Left lobe of liver (tissue), 2 donors: ENCODE measurements around the gene MPV17. TPM values are rescaled to one million over a fixed set of nuclear protein-coding genes. Genes with fewer than 3 reads are reported as not detected.
"Not testable (repeated sequence)": the region's sequence is repeated elsewhere in the genome, so short reads cannot be mapped to it uniquely, and the experiment has no call there.

ENCODE experiments used
- ATAC-seq: fragments of 200-7000 bp; cut with Tn5 transposase; one replicate; pipeline ENCODE4 v1.9.1; 2020; ENCODE audit warnings: mild to moderate bottlenecking, moderate library complexity
- DNase-seq: peaks from one replicate; pipeline ENCODE4 v3.0.0-alpha.2; 2020; ENCODE audit warnings: low spot score
- total RNA-seq: library from RNA; stranded (reverse); gene quantifications from one replicate; pipeline ENCODE4 v1.2.1, GENCODE V29; 2021
- donor health status: DM: no; HTN: no; CAD: no; lungs with moderate emphysema.
- donor health status: DM: no; HTN: yes; CAD: no.

Gene MPV17
- total RNA-seq, 1 donor from 2014 or later, result 18.3 TPM

- no peak for ATAC-seq
Observed at GRCh38 chr2:27271631-27272340, 51.1 kb downstream of the MPV17 start.

GRCh38 chr2:27270670-27271069, 52.2 kb downstream of the MPV17 start:
- DNase-seq (no peak), ATAC-seq (no peak)

More at GRCh38 chr2:27271631-27272340, 51.1 kb downstream of the MPV17 start:
- no peak for DNase-seq

GRCh38 chr2:27270131-27270530, 52.8 kb downstream of the MPV17 start:
- DNase-seq (no peak), ATAC-seq (no peak)

GRCh38 chr2:27268296-27268695, 54.6 kb downstream of the MPV17 start:
- ATAC-seq, DNase-seq: not testable (repeated sequence)

- DNase-seq (no peak), ATAC-seq (no peak)
Observed at GRCh38 chr2:27265536-27265870, 57.4 kb downstream of the MPV17 start.

- peak; percentile 54 for DNase-seq
- peak; percentile 46 for ATAC-seq
Observed at GRCh38 chr2:27264753-27265535, 58.0 kb downstream of the MPV17 start.

- DNase-seq (no peak), ATAC-seq (peak; percentile 46)
Observed at GRCh38 chr2:27264253-27264752, 58.6 kb downstream of the MPV17 start.

- no peak for ATAC-seq
- DNase-seq, result no peak
Observed at GRCh38 chr2:27263287-27264252, 59.3 kb downstream of the MPV17 start.

- peak; percentile 66 for DNase-seq
- ATAC-seq, result peak; percentile 92
Observed at GRCh38 chr2:27262379-27263286, 60.3 kb downstream of the MPV17 start, which contains the start of gene SLC30A3. Gene SLC30A3 (minus strand): TSS chr2:27263047. CDS start chr2:27262906, 141 bp downstream.

- no peak for DNase-seq
- ATAC-seq, result no peak
Observed at GRCh38 chr2:27261926-27262298, 61.0 kb downstream of the MPV17 start.

GRCh38 chr2:27261241-27261925, 61.5 kb downstream of the MPV17 start:
- ATAC-seq (no peak), DNase-seq (no peak)

Other genes starting within 250 kb of the MPV17 start
- 16.0 TPM for gene EMILIN1, start 244.5 kb downstream of the MPV17 start, total RNA-seq
- gene KHK, start 236.3 kb downstream of the MPV17 start, total RNA-seq, result 267 TPM
- gene CGREF1, start 204.0 kb downstream of the MPV17 start, total RNA-seq, result 5.5 TPM
- gene ABHD1, start 199.3 kb downstream of the MPV17 start, total RNA-seq, result 3.6 TPM
- gene PREB, start 188.5 kb downstream of the MPV17 start, total RNA-seq, result 43.9 TPM
- gene PRR30, start 183.7 kb downstream of the MPV17 start, total RNA-seq, result not detected
- 0.10 TPM for gene TCF23, start 174.1 kb downstream of the MPV17 start, total RNA-seq
- gene ATRAID, start 111.1 kb downstream of the MPV17 start, total RNA-seq, result 31.8 TPM
- gene SLC5A6, start 110.8 kb downstream of the MPV17 start, total RNA-seq, result 72.6 TPM
- 14.9 TPM for gene CAD, start 105.7 kb downstream of the MPV17 start, total RNA-seq
- not detected for gene SLC30A3, start 60.0 kb downstream of the MPV17 start, total RNA-seq
- not detected for gene DNAJC5G, start 47.7 kb downstream of the MPV17 start, total RNA-seq
- gene TRIM54, start 40.7 kb downstream of the MPV17 start, total RNA-seq, result not detected
- 2.2 TPM for gene UCN, start 14.7 kb downstream of the MPV17 start, total RNA-seq
- 19.2 TPM for gene GTF3C2, start 33.7 kb upstream of the MPV17 start, total RNA-seq
- 17.4 TPM for gene EIF2B4, start 47.2 kb upstream of the MPV17 start, total RNA-seq
- 56.1 TPM for gene SNX17, start 47.5 kb upstream of the MPV17 start, total RNA-seq
- gene ZNF513, start 57.6 kb upstream of the MPV17 start, total RNA-seq, result 10.5 TPM
- gene PPM1G, start 86.5 kb upstream of the MPV17 start, total RNA-seq, result 23.3 TPM
- gene NRBP1, start 105.5 kb upstream of the MPV17 start, total RNA-seq, result 37.2 TPM
- 7.1 TPM for gene KRTCAP3, start 119.3 kb upstream of the MPV17 start, total RNA-seq
- 7.4 TPM for gene IFT172, start 166.6 kb upstream of the MPV17 start, total RNA-seq
- gene FNDC4, start 172.1 kb upstream of the MPV17 start, total RNA-seq, result 61.2 TPM
- gene GCKR, start 173.7 kb upstream of the MPV17 start, total RNA-seq, result 142 TPM